Upper lobe of left lung (tissue), 4 donors: ENCODE results near the gene CSPG5.

Source experiments
- POLR2A ChIP-seq, 4 donors: fragments of 450-650 bp; IDR thresholded peaks; one replicate each; pipeline ENCODE4 v1.5.1; 2016 to 2017; ENCODE audit warnings: antibody characterized with exemption in 4 of 4, mild to moderate bottlenecking in 2 of 4
- TF ChIP-seq, protein P1 (sequence below), 6 experiments: fragments of 450-650 bp in 4 of 6; fragments of 200-600 bp in 2 of 6; sonication (generic) in 2 of 6; IDR thresholded peaks; one replicate each; pipeline ENCODE4 v1.5.1; 2016 to 2019; ENCODE audit warnings: antibody characterized with exemption in 6 of 6

DNA sequence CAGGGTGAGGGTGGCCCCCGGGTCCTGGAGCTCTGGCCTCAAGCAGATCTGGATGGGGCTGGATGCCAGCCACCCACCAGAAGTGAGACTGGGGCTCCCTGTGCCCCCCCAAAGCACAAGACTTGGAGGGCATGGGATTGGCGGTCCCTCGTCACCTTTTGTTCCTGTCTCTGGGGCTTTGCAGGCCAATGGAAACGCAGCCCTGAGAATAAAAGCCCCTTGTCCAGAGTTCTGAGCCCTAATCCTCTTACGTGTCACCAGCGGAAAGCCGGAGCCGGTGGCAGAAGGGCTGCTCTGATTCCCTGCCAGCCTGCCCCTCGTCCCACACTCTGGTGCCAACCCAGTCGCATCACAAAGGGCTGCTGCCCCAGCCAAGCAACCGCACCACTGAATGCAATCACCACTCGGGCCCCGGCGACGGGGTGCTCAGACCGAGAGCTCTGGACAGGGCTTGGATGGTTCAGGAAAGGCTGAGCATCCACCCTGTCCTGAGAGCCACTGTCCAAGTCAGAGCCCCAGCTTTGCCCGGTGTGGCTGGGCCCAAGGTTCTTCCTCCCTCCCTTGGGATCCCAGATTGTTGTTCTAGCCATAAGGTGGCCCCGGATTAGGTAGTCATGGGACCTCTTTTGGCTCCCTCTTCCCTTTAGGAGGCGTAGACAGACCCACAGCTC lies 42.3 kb downstream of the CSPG5 start:
- TF ChIP-seq, protein P1, sequence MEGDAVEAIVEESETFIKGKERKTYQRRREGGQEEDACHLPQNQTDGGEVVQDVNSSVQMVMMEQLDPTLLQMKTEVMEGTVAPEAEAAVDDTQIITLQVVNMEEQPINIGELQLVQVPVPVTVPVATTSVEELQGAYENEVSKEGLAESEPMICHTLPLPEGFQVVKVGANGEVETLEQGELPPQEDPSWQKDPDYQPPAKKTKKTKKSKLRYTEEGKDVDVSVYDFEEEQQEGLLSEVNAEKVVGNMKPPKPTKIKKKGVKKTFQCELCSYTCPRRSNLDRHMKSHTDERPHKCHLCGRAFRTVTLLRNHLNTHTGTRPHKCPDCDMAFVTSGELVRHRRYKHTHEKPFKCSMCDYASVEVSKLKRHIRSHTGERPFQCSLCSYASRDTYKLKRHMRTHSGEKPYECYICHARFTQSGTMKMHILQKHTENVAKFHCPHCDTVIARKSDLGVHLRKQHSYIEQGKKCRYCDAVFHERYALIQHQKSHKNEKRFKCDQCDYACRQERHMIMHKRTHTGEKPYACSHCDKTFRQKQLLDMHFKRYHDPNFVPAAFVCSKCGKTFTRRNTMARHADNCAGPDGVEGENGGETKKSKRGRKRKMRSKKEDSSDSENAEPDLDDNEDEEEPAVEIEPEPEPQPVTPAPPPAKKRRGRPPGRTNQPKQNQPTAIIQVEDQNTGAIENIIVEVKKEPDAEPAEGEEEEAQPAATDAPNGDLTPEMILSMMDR (IDR thresholded peaks at IDR 0.05): no peak
- no peak for TF ChIP-seq POLR2A (IDR thresholded peaks at IDR 0.05)
